ENCODE measurements around the gene DYNC1LI1. TPM values are rescaled to one million over a fixed set of nuclear protein-coding genes. Genes with fewer than 3 reads are reported as not detected.
"Not testable (repeated sequence)": the region's sequence is repeated elsewhere in the genome, so short reads cannot be mapped to it uniquely, and the experiment has no call there.

The DYNC1LI1 gene
- total RNA-seq, 1 donor from 2014 or later: 25.3 TPM

- TF ChIP-seq CTCF (IDR thresholded peaks at IDR 0.05): no peak
- no peak for DNase-seq (ENCODE audit: extremely low spot score in 2 of 2)
- no peak overlapping the region for H3K4me3 ChIP-seq
- H3K27ac ChIP-seq: no peak overlapping the region
- H3K4me1 ChIP-seq: no peaks in the 10 kb centered on the region
- H3K27me3 ChIP-seq: no peaks in the 10 kb centered on the region
- no peaks in the 10 kb centered on the region for H3K9me3 ChIP-seq
- no peaks in the 10 kb centered on the region for H3K36me3 ChIP-seq
- intact Hi-C loops (cut with DNase I): no loop called here
Observed at GRCh38 chr3:32586356-32586755, 15.7 kb upstream of the DYNC1LI1 start.

- intact Hi-C loops (cut with DNase I): no loop called here
- Histone ChIP-seq H3K4me1 (no peaks in the 10 kb centered on the region), H3K4me3 (no peak overlapping the region), H3K27ac (no peak overlapping the region), H3K9me3 (no peaks in the 10 kb centered on the region), H3K36me3 (no peaks in the 10 kb centered on the region), H3K27me3 (no peaks in the 10 kb centered on the region)
- DNase-seq (ENCODE audit: extremely low spot score in 2 of 2): peak in 1 of 2 donors; percentile 13
- TF ChIP-seq POLR2AphosphoS5 (IDR thresholded peaks at IDR 0.05; ENCODE audit: insufficient read depth in 1 of 2, low read depth in 1 of 2) (no peak), POLR2A (IDR thresholded peaks at IDR 0.05) (no peak), CTCF (IDR thresholded peaks at IDR 0.05) (no peak)
Observed at GRCh38 chr3:32584660-32585059, 14.0 kb upstream of the DYNC1LI1 start.

GRCh38 chr3:32583708-32584107 lies 13.1 kb upstream of the DYNC1LI1 start:
- H3K27me3 ChIP-seq: no peaks in the 10 kb centered on the region
- intact Hi-C loops (cut with DNase I): no loop called here
- H3K4me3 ChIP-seq: no peak overlapping the region
- no peaks in the 10 kb centered on the region for H3K4me1 ChIP-seq
- no peaks in the 10 kb centered on the region for H3K36me3 ChIP-seq
- no peak overlapping the region for H3K27ac ChIP-seq
- no peaks in the 10 kb centered on the region for H3K9me3 ChIP-seq
- TF ChIP-seq POLR2AphosphoS5 (IDR thresholded peaks at IDR 0.05; ENCODE audit: insufficient read depth in 1 of 2, low read depth in 1 of 2) (no peak), POLR2A (IDR thresholded peaks at IDR 0.05) (no peak), CTCF (IDR thresholded peaks at IDR 0.05) (no peak)
- no peak for DNase-seq (ENCODE audit: extremely low spot score in 2 of 2)

GRCh38 chr3:32578669-32579068 lies 8.0 kb upstream of the DYNC1LI1 start:
- intact Hi-C loops (cut with DNase I); H3K4me3 ChIP-seq; H3K27ac ChIP-seq; H3K36me3 ChIP-seq; H3K9me3 ChIP-seq; DNase-seq (ENCODE audit: extremely low spot score in 2 of 2); H3K27me3 ChIP-seq: not testable (repeated sequence)
- peaks cover 15% of the 10 kb centered on the region for H3K4me1 ChIP-seq

- no peak for DNase-seq (ENCODE audit: extremely low spot score in 2 of 2)
- Histone ChIP-seq H3K4me1 (peaks cover 15% of the 10 kb centered on the region), H3K36me3 (no peaks in the 10 kb centered on the region), H3K9me3 (no peaks in the 10 kb centered on the region), H3K27me3 (no peaks in the 10 kb centered on the region), H3K4me3 (peak overlapping the region in 1 of 2 donors; percentile 34), H3K27ac (peak overlapping the region; percentile 58)
- TF ChIP-seq POLR2A (IDR thresholded peaks at IDR 0.05): no peak
- no peak for TF ChIP-seq POLR2AphosphoS5 (IDR thresholded peaks at IDR 0.05; ENCODE audit: insufficient read depth in 1 of 2, low read depth in 1 of 2)
- TF ChIP-seq CTCF (IDR thresholded peaks at IDR 0.05): no peak
- intact Hi-C loops (cut with DNase I): no loop called here
Observed at GRCh38 chr3:32577581-32578556, 7.2 kb upstream of the DYNC1LI1 start.
